Chondrocyte (in vitro differentiated cells): ENCODE data around the gene ADAMTS14. TPM values are rescaled to one million over a fixed set of nuclear protein-coding genes. Genes with fewer than 3 reads are reported as not detected.
"Not testable (repeated sequence)": the region's sequence is repeated elsewhere in the genome, so short reads cannot be mapped to it uniquely, and the experiment has no call there.

Experiments
- DNase-seq: peaks from one replicate; pipeline ENCODE4 v3.0.0; 2021; ENCODE audit warnings: mixed read lengths, low spot score
- H3K27ac Mint-ChIP-seq: one replicate; pipeline ENCODE4 v1.8.0; 2021; ENCODE audit warnings: mild to moderate bottlenecking, moderate library complexity, mixed read lengths; ENCODE audit not compliant: unreplicated experiment
- H3K27me3 Mint-ChIP-seq: 2 replicates; pipeline ENCODE4 v1.8.0; 2021; ENCODE audit warnings: low read depth, mixed read lengths
- H3K36me3 Mint-ChIP-seq: 2 replicates; pipeline ENCODE4 v1.8.0; 2021; ENCODE audit warnings: low read depth, mixed read lengths
- H3K4me1 Mint-ChIP-seq: 2 replicates; pipeline ENCODE4 v1.8.0; 2021; ENCODE audit warnings: low read depth, mild to moderate bottlenecking, mixed read lengths
- H3K4me3 Mint-ChIP-seq: one replicate; pipeline ENCODE4 v1.8.0; 2021; ENCODE audit warnings: mild to moderate bottlenecking, moderate library complexity, mixed read lengths; ENCODE audit not compliant: unreplicated experiment
- H3K9me3 Mint-ChIP-seq: 2 replicates; pipeline ENCODE4 v1.8.0; 2021; ENCODE audit warnings: low read depth, mixed read lengths
- CTCF ChIP-seq: fragments of 200-600 bp; sonication (generic); IDR thresholded peaks from 2 replicates; pipeline ENCODE4 v1.5.0; 2021; ENCODE audit warnings: antibody characterized with exemption, mild to moderate bottlenecking, moderate library complexity
- total RNA-seq: library from RNA; stranded (reverse); gene quantifications from 3 replicates; pipeline ENCODE4 v1.2.1, GENCODE V29; 2021

The ADAMTS14 gene
- total RNA-seq, 1 donor from 2014 or later, result 7.7 TPM

GRCh38 chr10:70769121-70769520 is 96.8 kb downstream of the ADAMTS14 start:
- TF ChIP-seq CTCF, result no peak
- H3K36me3 Mint-ChIP-seq, result peaks cover 1% of the 10 kb centered on the region
- no peak overlapping the region for H3K27ac Mint-ChIP-seq
- DNase-seq, result no peak
- no peak overlapping the region for H3K4me3 Mint-ChIP-seq
- no peaks in the 10 kb centered on the region for H3K9me3 Mint-ChIP-seq
- H3K4me1 Mint-ChIP-seq, result no peaks in the 10 kb centered on the region
- peaks cover 8% of the 10 kb centered on the region for H3K27me3 Mint-ChIP-seq

DNA sequence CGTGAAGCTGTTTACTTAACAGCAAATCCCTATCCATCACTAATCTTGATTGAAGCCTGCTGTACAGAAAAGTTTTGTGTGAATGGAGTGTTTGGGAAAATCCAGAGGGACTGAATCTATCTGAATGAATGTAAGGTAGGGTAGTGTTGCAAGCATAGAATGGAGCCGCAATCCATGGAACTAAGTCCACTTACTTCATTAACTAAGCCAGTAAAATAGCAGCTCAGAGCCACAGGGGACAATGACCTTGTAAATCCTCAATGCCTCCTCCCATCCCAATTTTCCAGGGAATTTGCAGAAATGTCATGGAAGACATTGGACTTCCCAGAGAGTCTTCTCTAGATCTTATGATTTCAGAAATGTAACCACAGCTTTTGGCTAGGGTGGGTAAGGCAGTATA is 97.7 kb downstream of the ADAMTS14 start:
- no peak for TF ChIP-seq CTCF
- H3K4me3 Mint-ChIP-seq, result no peak overlapping the region

GRCh38 chr10:70770516-70770915 is 98.2 kb downstream of the ADAMTS14 start:
- H3K27me3 Mint-ChIP-seq, H3K27ac Mint-ChIP-seq, H3K4me3 Mint-ChIP-seq, H3K36me3 Mint-ChIP-seq, H3K9me3 Mint-ChIP-seq, H3K4me1 Mint-ChIP-seq, DNase-seq: not testable (repeated sequence)

More for the DNA sequence above, 97.7 kb downstream of the ADAMTS14 start:
- Mint-ChIP-seq H3K27ac (no peak overlapping the region), H3K4me1 (no peaks in the 10 kb centered on the region), H3K27me3 (peaks cover 8% of the 10 kb centered on the region), H3K9me3 (no peaks in the 10 kb centered on the region), H3K36me3 (peaks cover 1% of the 10 kb centered on the region)
- DNase-seq, result no peak

- peaks cover 7% of the 10 kb centered on the region for H3K27me3 Mint-ChIP-seq
- H3K4me3 Mint-ChIP-seq, result no peak overlapping the region
- no peak for DNase-seq
- H3K4me1 Mint-ChIP-seq, result no peaks in the 10 kb centered on the region
- no peak for TF ChIP-seq CTCF
- H3K27ac Mint-ChIP-seq, result no peak overlapping the region
- H3K36me3 Mint-ChIP-seq, result peaks cover 1% of the 10 kb centered on the region
- no peaks in the 10 kb centered on the region for H3K9me3 Mint-ChIP-seq
Measured at GRCh38 chr10:70771311-70772194, 99.2 kb downstream of the ADAMTS14 start.

- Mint-ChIP-seq H3K27ac (peak overlapping the region; percentile 29), H3K36me3 (no peaks in the 10 kb centered on the region), H3K4me3 (no peak overlapping the region), H3K9me3 (no peaks in the 10 kb centered on the region), H3K4me1 (no peaks in the 10 kb centered on the region), H3K27me3 (peaks cover 4% of the 10 kb centered on the region)
- no peak for TF ChIP-seq CTCF
- no peak for DNase-seq
Measured at GRCh38 chr10:70772627-70773026, 100.3 kb downstream of the ADAMTS14 start.

DNA sequence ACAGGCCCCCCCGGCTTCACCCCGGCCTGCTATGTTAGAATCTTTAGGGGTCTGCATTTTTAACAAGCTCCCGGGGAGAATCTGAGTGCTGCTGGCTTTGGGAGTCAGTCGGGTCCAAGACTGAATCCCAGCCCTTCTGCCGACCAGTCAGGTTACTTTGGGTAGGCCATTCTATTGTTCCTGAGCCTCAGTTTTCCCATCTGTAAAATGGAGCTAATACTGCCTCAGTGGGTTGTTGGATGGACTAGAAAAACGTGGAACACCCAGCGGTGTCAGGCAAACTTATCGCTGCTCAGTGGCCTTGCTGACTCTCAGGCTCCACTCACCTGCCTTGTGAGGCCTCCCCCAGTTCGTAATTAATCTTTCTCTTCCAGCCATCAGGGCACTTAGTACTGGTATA is 101.2 kb downstream of the ADAMTS14 start:
- Mint-ChIP-seq H3K27ac (no peak overlapping the region), H3K9me3 (no peaks in the 10 kb centered on the region), H3K36me3 (no peaks in the 10 kb centered on the region), H3K4me1 (no peaks in the 10 kb centered on the region), H3K4me3 (no peak overlapping the region), H3K27me3 (peaks cover 2% of the 10 kb centered on the region)
- TF ChIP-seq CTCF, result no peak
- no peak for DNase-seq
